ENCODE data around the gene GPBP1. TPM values are rescaled to one million over a fixed set of nuclear protein-coding genes. Genes with fewer than 3 reads are reported as not detected.

GPBP1 gene
- polyA plus RNA-seq, 1 donor from 2014 or later, result 149 TPM

GRCh38 chr5:57247765-57248164, 73.9 kb downstream of the GPBP1 start:
- Histone ChIP-seq H3K27ac (ENCODE audit: low read length) (no peak overlapping the region), H3F3A (ENCODE audit: insufficient read depth, low read length, poor library complexity, severe bottlenecking) (no peaks in the 10 kb centered on the region), H3K79me2 (replicated peaks; ENCODE audit: insufficient read depth, low read length) (no peaks in the 10 kb centered on the region), H3K9me3 (ENCODE audit: low read length) (no peaks in the 10 kb centered on the region), H3K36me3 (ENCODE audit: insufficient read depth, low read length) (peaks cover 10% of the 10 kb centered on the region), H3K9ac (ENCODE audit: low read length) (no peak overlapping the region), H4K20me1 (ENCODE audit: insufficient read depth) (no peaks in the 10 kb centered on the region), H3K27me3 (ENCODE audit: insufficient read depth, low read depth, low read length) (no peaks in the 10 kb centered on the region), H2AFZ (ENCODE audit: low read depth, low read length) (no peak overlapping the region), H3K4me2 (ENCODE audit: low read length) (no peak overlapping the region), H3K4me3 (ENCODE audit: low read length) (no peak overlapping the region), H3K9me2 (ENCODE audit: insufficient read depth, low read length) (no peaks in the 10 kb centered on the region)
- no peak for TF ChIP-seq REST (IDR thresholded peaks at IDR 0.05; ENCODE audit: borderline replicate concordance)
- no peak for TF ChIP-seq CTCF (IDR thresholded peaks at IDR 0.05; ENCODE audit: poor library complexity, severe bottlenecking)
- TF ChIP-seq MXI1 (conservative IDR thresholded peaks at IDR 0.05; ENCODE audit: poor library complexity, severe bottlenecking), result no peak
- no peak for TF ChIP-seq TAF1 (IDR thresholded peaks at IDR 0.05; ENCODE audit: low read depth)
- TF ChIP-seq EP300 (conservative IDR thresholded peaks at IDR 0.05; ENCODE audit: poor library complexity, severe bottlenecking), result no peak
- TF ChIP-seq RAD21 (conservative IDR thresholded peaks at IDR 0.05), result no peak

GRCh38 chr5:57249265-57249874, 75.5 kb downstream of the GPBP1 start:
- Histone ChIP-seq H3K4me3 (ENCODE audit: low read length) (no peak overlapping the region), H3K27ac (ENCODE audit: low read length) (no peak overlapping the region), H3K36me3 (ENCODE audit: insufficient read depth, low read length) (peaks cover 10% of the 10 kb centered on the region), H3K79me2 (replicated peaks; ENCODE audit: insufficient read depth, low read length) (no peaks in the 10 kb centered on the region), H3K4me2 (ENCODE audit: low read length) (no peak overlapping the region), H4K20me1 (ENCODE audit: insufficient read depth) (no peaks in the 10 kb centered on the region), H3K9me2 (ENCODE audit: insufficient read depth, low read length) (no peaks in the 10 kb centered on the region), H3F3A (ENCODE audit: insufficient read depth, low read length, poor library complexity, severe bottlenecking) (no peaks in the 10 kb centered on the region), H3K27me3 (ENCODE audit: insufficient read depth, low read depth, low read length) (no peaks in the 10 kb centered on the region), H2AFZ (ENCODE audit: low read depth, low read length) (no peak overlapping the region), H3K9ac (ENCODE audit: low read length) (no peak overlapping the region), H3K9me3 (ENCODE audit: low read length) (no peaks in the 10 kb centered on the region)
- TF ChIP-seq CTCF (IDR thresholded peaks at IDR 0.05; ENCODE audit: poor library complexity, severe bottlenecking), result no peak
- no peak for TF ChIP-seq EZH2 (IDR thresholded peaks at IDR 0.05; ENCODE audit: borderline replicate concordance, insufficient read depth, low read length, poor library complexity, severe bottlenecking)

Measured in neural cell (in vitro differentiated cells).